Renal pelvis (tissue), 4 donors: ENCODE data around the gene C2orf92. TPM values are rescaled to one million over a fixed set of nuclear protein-coding genes. Genes with fewer than 3 reads are reported as not detected.
A peak's percentile ranks its signal among the peaks of the same experiment; 100 is the strongest.
"Not testable (repeated sequence)": the region's sequence is repeated elsewhere in the genome, so short reads cannot be mapped to it uniquely, and the experiment has no call there.

ENCODE experiments used
- DNase-seq: peaks from one replicate; pipeline ENCODE4 v3.0.0-alpha.2; 2013
- polyA plus RNA-seq, 3 donors: library from polyadenylated mRNA; unstranded; fragments of 120-200 nt; gene quantifications; one replicate each; pipeline ENCODE4 v1.2.1, GENCODE V29; 2013; ENCODE audit not compliant: insufficient read length in 3 of 3

The C2orf92 gene
- polyA plus RNA-seq, 3 donors, result 6.6 to 22.1 (median 19.0) TPM

DNA sequence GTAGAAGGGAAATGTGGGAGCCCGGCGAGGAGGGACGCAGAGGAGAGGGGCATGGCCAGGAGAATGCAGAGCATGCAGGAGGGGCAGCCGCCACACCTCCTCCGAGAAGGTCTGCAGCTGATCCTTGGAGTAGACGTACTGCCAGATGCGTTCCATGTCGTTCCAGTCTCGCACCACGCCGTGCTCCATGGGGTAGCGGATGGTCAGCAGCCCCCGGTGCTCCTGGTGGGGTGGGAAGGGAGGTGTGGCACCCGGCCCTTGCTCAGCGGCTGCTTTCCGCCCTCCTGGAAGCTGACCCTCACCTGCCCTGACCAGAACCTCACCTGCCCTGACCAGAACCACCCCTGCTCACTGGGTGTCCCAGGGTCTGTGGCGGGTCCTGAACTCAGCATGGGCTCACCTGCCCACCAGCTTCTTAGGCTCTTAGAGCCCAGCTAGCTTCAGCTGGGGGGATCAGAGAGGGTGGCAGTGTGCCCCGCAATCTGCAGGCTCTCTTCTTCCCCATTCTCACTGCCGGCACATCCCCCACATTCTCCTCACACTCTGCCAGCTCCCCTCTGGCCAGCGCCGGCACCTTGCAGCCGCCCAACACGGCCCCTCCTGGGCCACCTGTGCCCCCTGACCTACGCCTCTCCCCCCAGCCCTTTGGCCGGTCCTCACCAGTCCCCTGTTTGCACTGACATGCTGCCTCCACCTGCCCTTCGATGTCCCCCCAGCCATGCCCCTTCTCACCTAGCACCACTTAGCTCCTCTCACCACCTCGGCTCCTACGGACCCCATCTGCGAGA, 10.1 kb upstream of the C2orf92 start:
- DNase-seq, result no peak

GRCh38 chr2:97660044-97660774, 9.3 kb upstream of the C2orf92 start:
- DNase-seq, result no peak

GRCh38 chr2:97660775-97661389, 8.6 kb upstream of the C2orf92 start:
- no peak for DNase-seq

DNA sequence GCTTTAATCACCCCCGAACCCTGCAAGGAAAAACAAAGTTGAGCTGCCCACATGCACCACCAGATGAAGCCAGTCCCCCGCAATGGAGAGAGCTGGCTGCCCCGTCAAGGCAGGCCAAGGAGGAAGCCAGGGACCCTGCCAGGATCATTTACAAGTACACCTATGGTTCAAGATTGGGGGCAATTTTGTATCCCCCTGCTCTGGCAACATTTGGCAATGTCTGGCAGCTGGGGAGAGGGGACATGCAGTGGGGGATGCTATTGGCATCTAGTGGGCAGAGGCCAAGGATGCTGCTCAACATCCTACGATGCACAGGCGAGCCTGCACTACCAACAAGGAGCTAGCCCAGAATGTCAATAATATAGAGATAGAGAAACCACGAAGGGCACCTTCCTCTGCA, 7.6 kb upstream of the C2orf92 start:
- no peak for DNase-seq

GRCh38 chr2:97662386-97662894, 7.1 kb upstream of the C2orf92 start:
- DNase-seq, result no peak

- DNase-seq, result peak; percentile 70
Observed at GRCh38 chr2:97662895-97663625, 6.5 kb upstream of the C2orf92 start.

DNA sequence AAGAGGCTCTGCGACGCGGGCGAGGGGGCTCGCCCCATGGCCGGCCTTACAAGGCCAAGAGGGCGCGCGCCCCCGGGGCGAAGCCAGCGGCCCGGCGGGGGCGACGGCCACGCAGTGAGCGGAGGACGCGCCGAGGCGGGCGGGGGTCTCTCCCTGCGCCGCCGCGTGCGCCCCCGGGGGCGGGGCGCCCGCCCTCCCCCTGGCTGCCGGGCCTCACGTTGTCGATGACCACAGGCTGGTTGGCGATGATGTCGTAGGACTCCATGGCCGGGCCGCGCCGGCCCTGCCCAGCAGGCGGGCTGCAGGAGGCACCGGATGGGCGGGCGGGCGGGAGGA, 5.9 kb upstream of the C2orf92 start:
- DNase-seq, result no peak

GRCh38 chr2:97663962-97664635, 5.4 kb upstream of the C2orf92 start, which contains the start of gene ACTR1B:
Gene ACTR1B, minus strand, starts transcription at chr2:97664044. Its CDS starts 154 bp downstream, at chr2:97663890.
- peak; percentile 98 for DNase-seq

- DNase-seq, result no peak
Observed at GRCh38 chr2:97664636-97664970, 4.9 kb upstream of the C2orf92 start.

DNA sequence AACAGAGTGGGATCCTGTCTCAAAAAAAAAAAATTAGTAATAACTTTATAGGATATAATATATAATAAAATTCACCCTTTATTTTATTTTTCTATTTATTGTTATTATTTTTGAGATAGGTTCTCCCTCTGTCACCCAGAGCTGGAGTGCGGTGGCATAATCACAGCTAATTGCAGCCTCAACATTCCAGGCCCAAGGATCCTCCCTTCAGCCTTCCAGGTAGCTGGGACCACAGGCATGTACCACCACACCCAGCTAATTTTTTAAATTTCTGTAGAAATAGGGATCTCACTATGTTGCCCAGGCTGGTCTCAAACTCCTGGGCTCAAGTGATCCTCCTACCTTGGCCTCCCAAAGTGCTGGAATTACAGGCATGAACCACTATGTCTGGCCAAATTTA, 958 bp downstream of the C2orf92 start:
- no peak for DNase-seq

DNA sequence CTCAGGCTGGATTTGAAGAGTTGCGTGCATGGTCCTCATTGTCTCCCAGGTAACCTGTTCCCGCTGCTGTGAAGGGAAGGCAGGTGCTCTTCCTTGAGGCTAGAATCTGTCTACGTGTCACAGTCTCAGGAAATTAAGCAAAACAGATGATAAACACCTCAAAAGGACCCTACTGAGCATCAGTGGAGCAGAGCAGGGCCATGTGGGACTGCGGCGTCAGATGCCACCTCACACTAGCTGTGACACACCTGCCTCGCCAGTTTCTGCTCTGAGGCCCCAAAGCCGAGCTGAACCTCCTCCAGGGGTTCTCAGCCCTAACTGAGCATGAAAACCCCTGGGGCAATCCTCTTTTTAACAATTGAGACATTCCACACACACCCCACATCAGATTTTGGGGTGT, 2.0 kb downstream of the C2orf92 start:
- DNase-seq, result no peak

GRCh38 chr2:97672606-97673140, 3.2 kb downstream of the C2orf92 start:
- not testable (repeated sequence) for DNase-seq

- no peak for DNase-seq
Observed at GRCh38 chr2:97673182-97673914, 3.8 kb downstream of the C2orf92 start.

- DNase-seq, result peak; percentile 58
Observed at GRCh38 chr2:97673915-97674283, 4.4 kb downstream of the C2orf92 start.

DNA sequence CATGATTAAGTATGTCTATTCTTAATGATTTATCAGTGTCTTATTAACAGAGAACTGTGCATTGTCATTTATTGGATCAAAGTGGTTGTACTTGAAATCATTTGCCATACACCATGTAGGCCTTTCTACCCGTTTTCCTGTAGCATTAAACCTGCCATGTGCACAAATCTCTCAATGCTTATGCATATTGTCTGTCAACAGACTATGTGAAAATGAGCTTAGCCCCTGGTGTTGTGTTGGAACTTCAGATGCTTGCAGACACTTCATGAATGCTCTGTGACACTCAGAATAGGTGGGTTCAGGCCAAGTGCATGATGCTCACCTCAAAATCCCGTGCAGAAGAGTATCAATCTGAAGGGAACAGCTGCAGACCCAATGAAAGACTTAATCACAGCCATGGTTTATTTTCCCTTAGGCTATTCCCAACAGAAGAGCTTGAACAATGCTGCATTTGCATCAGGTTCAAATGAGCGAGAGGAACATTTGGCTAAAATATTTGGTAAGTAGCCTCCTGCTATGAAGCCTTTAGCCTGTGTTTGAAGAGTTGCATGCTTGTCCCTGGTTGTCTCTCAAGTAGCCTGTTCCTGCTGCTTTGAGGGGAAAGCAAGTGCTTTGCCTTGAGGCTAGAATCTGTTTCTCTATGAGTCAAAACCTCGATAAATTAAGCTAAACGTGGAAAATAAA, 6.1 kb downstream of the C2orf92 start:
- no peak for DNase-seq

DNA sequence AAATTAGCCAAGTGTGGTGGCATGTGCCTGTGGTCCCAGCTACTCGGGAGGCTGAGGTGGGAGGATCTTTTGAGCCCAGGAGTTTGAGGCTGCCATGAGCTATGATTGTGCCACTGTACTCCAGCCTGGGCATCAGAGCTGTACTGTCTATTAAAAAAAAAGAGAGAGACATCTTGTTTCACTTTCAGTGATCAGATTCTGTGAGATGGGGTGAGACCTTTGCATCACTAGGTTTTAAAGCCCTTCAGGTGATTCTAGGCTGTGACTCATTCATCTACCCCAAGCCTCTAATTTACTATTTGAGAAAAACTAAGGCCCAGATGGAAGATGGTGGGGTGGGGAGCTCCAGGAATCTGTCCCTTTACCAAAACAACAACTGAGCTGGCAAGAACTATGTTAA, 7.1 kb downstream of the C2orf92 start:
- DNase-seq, result no peak

- no peak for DNase-seq
Observed at GRCh38 chr2:97677480-97677879, 8.0 kb downstream of the C2orf92 start.

- no peak for DNase-seq
Observed at GRCh38 chr2:97678298-97678697, 8.8 kb downstream of the C2orf92 start.

DNA sequence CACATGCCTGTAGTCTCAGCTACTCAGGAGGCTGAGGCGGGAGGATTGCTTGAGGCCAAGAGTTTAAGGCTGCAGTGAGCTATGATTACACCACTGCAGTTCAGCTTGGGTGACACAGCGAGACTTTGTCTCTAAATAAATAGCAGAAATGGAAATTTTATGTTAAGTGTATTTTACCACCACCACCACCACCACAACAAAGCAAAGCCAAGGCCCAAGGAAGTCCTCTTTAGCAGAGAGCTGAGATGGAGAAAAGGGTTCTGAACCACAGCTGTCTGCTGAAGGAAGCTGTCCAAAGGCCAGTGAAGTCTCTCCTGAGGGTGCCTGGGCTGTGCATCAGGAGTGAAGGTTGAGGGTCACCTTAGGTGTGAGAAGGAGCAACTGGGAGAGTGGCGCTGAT, 17.7 kb downstream of the C2orf92 start:
- not testable (repeated sequence) for DNase-seq
